GM19328 (cell line): ENCODE data around the gene PGP.

Source experiments
- ATAC-seq: cut with Tn5 transposase; IDR thresholded peaks from one replicate; pipeline ENCODE4 v1.9.1; 2021; ENCODE audit warnings: mild to moderate bottlenecking, moderate library complexity; ENCODE audit not compliant: unreplicated experiment

The PGP gene

GRCh38 chr16:2200313-2200712 is 14.3 kb downstream of the PGP start:
- ATAC-seq, result no peak

DNA sequence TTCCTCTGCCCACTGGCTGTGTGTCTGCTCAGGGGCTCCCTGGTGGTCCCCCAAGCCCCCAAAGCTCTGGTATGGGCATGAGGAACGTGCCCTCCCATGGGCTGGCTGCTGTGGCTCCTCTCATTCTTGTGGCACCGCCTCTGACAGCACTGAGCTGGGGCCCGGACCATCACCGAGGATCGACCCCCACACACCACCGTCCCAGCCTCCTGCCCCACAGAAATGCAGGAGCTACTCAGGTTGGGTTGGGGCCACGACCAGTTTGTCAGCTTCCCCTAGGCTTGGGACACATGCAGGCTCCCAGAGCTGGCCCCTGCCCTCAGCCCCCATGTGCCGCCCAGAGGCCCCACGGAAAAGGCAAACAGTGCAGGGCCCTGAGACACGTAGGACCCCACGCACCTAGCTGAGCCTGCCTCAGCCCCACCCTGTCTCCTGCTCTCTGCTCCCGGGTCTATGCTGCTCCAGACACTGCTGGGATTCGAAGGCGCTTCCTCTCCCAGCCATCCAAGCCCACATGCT is 15.0 kb downstream of the PGP start:
- no peak for ATAC-seq

DNA sequence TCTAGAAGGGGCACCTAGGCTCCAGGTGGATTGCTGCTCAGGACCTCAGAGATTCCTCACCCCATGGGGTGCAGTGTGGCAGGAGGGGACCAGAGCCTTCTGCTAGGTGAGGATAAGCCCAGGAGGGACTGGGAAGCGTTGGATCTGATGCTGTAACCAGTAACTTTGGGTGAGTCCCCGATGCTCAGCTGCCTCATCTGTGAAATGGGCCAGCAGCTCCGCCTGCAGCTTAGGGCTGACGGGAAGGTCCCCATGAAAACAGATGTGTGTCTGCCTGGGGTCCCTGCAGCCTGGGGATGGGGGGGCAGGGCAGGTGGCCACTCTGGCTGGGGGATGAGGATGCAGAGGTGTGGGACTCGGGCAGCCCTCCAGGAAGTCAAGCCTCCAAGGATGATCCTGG is 15.5 kb downstream of the PGP start:
- ATAC-seq, result no peak

DNA sequence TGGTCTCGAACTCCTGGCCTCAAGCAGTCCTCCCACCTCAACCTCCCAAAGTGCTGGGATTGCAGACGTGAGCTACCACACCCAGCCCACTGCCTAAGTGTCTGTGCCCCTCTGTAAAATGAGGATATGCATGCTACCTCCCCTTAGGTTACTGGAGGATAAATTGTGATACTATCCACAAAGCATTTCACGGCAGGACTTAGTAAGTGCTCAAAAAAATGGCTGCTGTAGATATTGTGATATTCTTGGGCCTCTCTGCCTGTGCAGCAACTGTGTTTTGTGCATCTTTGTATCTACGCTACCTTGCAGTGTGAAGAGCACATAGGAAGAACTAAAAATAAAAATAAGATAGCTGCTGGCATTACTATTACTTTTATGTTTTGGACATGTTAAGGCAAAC is 16.4 kb downstream of the PGP start:
- no peak for ATAC-seq

DNA sequence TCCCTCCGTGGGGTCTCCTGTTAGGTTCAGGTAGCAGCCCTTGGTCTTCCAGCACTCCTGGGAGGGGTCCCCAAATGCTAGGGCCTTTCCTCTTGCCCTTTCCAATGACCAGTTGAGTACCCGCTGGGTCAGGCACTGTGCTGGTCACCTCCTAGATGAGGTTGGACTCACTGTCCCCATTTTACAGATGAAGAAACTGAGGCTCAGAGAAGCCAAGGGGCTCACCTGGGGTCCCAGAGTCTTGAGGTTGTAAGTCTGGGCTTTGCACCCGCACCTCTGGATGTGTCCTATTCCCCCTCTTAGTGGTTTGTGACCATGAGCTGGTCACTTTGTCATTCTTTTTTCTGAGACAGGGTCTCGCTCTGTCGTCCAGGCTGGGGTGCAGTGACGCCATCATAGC is 16.9 kb downstream of the PGP start:
- no peak for ATAC-seq

- ATAC-seq, result no peak
Observed at GRCh38 chr16:2196981-2197511, 17.6 kb downstream of the PGP start.

DNA sequence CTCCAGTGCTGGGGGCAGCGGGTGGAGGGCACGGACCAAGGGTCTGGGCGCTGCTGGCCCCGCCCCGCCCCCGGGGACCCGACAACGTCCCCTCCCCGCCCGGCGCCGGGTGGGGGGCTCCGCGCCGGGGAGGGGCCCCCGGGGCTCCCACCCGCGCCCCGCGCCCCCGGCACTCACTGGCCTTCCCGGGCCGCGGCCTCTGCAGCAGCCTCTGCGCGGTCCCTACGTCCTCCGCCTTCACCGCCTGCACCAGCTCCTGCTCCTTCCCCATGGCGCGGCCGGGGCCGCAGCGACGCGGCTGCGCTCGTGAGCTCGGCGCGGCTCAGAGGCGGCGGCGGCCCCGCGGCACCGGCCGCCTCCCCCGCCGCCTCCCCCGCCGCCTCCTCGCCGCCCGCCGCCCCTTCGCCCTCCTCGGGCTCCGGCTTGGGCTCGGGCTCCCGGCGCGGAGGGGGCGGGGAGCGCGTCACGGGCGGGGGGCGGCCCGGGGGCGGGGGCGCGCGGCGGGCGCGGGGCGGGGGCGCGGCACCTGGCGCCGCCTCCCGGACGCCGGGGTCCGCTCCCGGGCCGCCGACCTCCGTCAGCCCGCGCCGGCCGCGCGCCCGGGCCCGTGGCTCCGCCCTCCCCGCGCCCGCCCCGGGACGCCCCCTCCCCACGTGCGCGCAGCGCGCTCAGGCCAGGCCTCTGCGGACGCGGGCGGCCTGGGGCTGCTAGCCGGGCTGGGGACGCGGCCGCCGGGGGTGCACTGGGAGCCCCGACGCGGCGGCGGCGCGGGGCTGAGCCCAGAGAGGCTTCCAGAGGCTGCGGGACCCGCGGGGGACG is 18.3 kb downstream of the PGP start, which contains the start of gene CASKIN1:
Gene CASKIN1 (minus strand): TSS at position 444 of the 819 bp plus-strand sequence. CDS start 173 bp downstream, at position 271.
- ATAC-seq, result no peak

DNA sequence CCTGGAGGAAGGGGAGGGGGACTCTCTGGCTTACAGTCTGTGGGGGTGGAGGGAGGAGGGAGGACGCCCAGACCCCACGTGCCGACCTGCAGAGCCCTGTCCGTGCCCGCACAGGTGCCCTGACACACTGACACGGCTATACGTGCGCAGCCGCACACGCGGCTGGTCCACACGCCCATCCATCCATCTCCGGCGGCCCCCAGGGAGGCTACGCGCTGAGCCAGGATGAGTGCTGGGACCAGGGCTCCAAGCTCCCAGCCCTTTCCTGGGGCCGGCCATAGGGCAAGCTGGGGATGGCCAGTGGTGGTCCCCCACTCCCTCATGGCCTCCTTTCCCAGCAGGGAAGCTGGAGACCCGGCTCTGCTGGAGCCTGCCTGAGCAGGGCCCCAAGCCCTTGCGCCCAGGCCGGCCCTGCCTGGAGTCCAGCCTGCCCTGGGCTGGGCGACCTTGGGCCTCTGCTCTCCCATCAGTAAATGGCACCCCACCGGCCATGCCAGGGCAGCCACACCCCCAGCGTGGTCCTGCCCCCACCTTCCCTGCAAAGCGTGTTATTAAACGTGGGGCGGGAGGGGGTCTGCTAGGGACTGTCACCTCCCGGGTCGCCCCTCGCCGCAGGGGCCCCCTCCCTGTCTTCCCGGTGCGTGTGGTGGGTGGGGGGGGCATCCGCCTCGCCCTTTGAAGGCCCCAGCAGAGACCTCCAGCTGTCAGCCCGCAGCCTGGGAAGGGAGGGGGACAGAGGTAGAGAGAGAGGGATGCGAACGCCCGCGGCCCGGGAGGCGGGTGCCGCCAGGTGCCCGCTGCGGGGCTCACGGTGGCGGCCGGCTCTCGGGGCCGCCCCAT is 19.1 kb downstream of the PGP start:
- no peak for ATAC-seq

- no peak for ATAC-seq
Observed at GRCh38 chr16:2194852-2195321, 19.8 kb downstream of the PGP start.

GRCh38 chr16:2194166-2194834 is 20.3 kb downstream of the PGP start:
- ATAC-seq, result no peak

GRCh38 chr16:2191446-2191706 is 23.3 kb downstream of the PGP start:
- ATAC-seq, result no peak

DNA sequence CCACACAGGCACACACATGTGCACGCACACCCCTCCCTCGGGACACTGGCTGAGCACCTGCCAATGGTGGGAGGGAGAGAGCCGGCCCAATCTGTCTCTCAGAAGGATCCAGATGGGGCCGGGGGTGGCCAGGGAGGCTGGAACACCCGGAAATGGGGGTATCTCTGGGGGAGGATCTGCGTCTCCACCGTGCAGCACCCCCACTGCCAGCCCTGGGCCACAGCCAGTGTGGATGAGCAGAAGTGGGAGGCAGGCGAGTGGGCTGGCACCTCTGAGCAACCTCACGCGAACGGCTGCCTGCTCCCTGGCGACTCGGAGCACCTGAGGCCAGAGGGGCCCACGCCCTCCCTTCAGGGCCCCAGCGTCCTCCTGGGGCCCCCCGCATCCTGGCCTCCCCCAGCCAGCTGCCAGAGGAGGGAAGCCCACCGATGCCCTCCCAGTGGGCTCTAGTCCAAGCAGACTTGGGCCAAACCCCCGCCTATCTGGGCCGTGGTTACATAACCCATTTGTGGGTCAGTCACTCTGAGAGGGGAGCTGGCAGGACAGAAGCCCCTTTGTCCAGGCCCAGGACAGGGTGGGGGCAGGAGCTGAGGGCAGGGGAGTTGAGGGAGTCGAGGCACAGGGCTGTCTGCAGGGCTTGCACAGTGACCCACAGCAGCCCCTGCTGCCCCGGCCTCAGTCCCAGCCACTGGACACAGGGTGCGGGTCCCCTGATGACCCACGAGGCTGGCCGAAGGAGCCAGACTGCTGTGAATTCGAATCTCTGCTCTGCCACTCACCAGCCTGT is 23.8 kb downstream of the PGP start:
- ATAC-seq, result no peak

DNA sequence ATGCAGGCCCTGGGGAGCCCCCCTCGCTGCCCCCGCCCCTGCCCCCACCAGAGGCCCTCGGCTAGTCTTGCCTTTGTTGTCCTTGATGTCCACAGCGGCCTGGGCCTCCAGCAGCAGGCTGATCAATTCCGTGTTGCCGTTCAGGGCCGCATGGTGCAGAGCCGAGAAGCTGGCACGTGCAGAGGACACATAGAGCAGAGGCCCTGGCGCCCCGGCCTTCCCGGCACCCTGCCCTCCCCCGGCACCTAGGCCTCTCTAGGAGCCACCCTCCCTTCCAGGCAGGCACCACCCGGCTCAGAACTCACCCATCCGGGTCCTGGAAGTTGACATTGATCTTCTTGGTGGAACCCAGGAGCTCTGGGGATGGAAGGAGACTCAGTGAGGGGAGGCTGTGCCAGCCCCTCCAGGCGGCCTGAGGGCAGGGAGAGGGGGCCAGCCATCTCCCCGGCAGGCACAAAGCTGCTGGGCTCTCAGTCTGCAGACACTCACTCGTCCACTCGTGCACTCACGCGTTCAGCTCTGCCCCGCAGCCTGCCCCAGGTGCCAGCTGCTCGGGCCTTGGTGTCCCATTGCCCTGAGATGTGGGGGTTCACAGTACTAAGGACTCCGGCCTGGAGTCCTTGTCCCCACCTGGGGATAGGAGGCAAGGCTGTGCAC is 24.5 kb downstream of the PGP start:
- no peak for ATAC-seq

DNA sequence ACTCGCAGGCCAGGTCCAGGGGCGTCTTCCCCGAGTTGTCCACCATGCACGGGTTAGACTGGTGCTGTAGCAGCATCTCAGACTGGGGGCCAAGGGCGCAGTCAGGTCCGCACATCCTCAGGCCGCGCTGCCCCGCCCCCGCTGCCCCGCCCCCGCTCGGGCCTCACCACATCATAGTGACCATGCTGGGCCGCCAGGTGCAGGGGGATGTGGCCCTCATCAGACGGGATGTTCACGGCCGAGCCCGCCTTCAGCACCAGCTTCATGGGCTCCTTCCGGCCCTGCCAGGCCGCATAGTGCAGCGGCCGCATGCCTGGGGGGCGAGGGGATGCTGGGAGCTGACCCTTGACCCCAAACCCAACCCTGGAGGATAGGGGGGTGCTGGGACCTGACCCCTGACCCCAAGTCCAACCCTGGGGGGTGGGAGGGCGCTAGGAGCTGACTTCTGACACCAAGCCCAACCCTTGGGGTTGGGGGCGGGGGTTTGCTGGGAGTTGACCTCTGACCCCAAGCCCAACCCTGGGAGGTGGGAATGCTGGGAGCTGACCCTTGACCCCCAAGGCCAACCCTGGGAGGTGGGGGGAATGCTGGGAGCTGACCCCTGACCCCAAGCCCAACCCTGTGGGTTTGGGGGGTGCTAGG is 25.3 kb downstream of the PGP start:
- no peak for ATAC-seq

DNA sequence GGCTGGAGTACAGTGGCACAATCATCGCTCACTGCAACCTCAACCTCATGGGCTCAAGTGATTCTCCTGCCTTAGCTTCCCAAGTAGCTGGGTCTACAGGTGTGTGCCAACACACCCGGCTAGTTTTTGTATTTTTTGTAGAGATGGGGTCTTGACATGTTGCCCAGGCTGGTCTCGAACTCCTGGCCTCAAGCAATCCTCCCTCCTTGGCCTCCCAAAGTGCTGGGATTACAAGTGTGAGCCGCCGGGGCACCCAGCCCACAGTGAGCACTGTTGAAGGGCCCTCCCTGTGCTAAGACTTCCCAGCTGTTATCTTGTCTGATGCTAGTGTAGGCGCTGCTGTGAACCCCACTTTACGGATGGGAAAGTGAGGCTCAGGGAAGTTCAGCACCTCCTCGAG is 26.2 kb downstream of the PGP start:
- no peak for ATAC-seq

DNA sequence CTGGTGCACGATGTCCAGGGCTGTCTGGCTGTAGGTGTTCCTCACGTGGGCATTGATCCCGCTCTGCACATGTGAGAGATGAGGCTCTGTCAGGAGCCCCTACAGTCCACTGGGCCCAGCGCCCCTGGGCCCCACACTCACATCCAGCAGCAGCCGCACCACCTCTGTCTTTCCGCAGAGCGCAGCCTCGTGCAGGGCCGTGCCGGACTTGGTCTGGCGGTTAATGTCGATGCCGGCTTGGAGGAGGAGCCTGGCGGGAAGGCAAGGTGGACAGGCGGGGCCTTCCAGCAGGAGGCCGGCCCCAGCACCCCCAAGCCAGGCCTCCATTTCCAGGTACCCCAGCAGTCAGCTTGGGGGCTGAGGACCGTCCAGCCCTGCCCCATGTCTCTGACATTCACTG is 27.4 kb downstream of the PGP start:
- no peak for ATAC-seq

DNA sequence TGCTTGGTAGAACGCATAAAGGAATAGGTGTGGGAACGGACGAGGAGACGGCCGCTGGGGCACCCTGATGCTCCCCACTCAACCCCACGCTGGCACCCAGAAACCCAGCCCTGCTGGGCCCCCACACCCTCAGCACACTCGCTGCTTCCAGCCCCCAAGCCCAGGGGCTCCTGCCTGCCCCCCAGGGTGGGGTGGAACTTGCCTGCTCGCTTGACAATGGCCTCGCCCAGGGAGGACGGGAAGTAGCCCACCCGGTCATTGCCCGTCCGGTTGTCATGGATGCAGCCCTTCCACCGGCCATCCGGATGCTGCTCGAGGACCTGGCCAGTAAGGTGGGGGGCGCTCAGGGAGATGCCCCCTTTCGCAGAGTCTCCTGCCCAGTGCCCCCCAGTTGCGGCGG is 28.1 kb downstream of the PGP start:
- ATAC-seq, result no peak

DNA sequence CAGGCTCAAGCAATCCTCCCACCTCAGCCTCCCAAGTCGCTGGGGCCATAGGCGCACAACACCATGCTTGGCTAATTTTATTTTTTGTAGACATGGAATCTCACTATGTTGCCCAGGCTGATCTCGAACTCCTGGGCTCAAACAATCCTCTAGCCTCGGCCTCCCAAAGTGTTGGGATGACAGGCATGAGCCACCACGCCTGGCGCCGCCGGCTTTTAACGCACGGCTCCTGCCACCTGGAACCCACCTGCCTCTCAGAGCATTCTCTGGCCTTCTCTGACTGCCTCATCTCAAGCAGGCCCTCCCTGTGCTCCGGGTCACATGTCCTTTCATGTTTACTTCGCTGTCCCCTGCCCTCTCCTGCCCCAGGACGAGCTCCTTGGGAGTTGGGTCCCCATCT is 28.6 kb downstream of the PGP start:
- no peak for ATAC-seq

DNA sequence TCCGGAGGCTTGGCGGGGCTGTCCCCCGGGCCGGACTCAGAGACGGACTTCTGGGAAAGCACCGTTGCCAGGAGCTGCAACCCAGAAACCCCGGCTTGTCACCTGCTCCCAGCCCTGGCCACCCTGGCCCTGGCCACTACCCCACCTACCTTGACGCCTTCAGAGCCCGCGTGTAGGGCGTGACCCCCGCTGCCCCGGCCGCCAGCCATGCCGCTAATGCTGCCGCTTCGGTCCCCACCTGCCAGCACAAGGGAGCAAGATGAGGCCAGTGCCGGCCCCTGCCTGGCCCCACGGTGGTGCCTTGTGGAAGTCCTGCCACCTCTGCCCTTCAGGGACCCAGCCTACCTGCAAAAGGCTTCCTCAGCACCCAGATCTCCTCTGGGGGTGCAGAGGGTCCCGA is 29.7 kb downstream of the PGP start:
- no peak for ATAC-seq
